Measurements from ENCODE around the gene CLN6.
"Not testable (repeated sequence)": the region's sequence is repeated elsewhere in the genome, so short reads cannot be mapped to it uniquely, and the experiment has no call there.

Gene CLN6

DNA sequence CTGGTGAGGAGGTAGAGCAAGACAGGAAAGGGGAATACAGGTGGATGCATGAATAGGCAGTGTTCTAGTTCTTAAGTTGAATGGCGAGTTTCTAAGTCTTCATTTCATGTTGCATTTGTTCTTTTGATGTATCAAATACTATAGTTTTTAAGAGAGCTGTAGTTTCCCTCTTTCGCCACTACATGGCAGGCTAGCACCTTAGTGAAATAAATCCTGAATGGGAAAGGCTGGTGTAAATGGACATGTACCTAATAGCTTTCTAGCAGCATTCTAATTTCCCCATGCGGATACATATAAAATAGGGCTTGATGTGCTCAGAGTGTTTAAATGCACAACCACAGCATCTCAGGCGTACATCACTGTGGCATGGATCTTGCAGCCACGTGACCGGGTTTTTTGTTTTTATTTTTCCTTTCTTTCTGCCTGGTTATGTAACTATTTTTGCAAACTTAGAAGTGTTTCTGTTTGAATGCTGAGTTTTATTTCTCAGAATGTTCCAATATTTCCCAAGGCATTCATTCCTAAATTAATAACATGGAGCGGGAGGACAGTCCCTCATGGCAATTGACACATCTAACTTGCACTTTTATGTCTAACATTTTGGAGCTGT lies 23.5 kb upstream of the CLN6 start:
- DNase-seq = peak; percentile 36 to 88

DNA sequence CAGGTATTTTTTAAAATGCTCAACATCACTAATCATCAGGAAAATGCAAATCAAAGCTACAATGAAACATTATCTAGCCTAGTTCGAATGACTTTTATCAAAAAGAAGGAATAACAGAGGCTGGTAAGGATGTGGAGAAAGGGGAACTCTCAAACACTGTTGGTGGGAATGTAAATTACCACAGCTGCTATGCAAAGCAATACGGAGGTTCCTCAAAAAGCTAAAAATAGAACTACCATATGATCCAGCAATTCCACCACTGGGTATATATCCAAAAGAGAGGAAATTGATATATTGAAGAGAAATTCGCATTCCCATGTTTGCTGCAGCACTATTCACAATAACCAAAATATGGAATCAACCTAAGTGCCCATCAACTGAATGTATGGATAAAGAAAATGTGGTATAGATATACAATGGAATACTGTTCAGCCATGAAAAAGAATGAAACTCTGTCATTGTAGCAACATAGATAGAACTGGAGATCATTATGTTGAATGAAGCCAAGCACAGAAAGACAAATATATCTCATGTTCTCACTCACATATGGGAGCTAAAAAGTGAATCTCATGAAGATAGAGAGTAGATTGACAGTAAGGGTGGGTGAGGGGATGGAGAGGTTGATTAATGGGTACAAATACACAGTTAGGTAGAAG lies 19.7 kb upstream of the CLN6 start:
- no peak for DNase-seq

DNA sequence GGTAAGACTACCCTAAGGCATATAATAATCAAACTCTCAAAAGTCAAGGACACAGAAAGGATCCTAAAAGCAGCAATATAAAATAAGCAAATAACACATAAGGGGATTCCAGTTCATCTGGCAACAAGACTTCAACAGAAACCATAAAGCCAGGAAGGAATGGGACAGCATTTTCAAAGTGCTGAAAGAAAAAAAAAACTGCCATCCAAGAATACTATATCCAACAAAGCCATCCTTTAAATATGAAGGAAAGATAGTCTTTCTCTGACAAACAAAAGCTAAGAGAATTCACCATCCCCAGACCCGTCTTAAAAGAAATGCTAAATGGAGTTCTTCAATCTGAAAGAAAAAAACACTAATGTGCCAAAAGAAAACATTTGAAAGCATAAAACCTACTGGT lies 14.7 kb upstream of the CLN6 start:
- DNase-seq = no peak

GRCh38 chr15:68241088-68241935 lies 11.8 kb upstream of the CLN6 start:
- DNase-seq = no peak

DNA sequence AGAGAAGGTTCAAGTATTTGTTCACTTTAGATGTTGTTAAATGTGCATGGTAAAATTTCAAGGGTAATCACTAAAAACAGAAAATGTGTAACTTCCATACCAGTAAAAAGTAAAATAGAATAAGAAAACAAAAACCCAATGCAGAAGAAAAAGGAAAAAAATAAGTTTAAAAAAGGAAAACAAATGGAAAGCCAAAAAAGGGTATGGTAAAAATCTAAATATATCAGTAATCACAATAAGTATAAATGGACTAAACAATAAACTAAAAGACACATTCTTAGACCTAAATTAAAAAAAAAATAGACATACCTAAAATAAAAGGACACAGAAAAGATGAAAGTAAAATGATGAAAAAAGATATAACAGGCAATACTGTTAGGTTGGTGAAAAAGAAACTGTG lies 9.5 kb upstream of the CLN6 start:
- no peak for DNase-seq

DNA sequence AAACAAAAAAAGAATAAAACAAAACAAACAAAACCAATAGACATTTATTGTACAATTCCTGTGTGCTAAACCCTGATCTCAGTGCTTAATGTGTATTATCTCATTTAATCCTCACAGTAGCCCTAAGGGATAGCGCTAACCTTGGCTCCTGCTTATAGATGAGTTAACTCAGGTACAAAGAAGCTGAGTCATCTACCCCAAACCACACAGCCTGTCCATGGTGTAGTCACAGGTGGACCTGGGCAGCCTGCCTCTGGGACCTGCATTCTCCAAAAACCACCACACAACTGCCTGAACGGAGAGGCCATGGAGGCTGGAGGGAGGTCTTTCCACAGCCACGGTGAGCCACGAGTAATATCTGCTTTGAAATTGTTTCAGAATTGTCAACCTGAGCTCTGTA lies 5.5 kb upstream of the CLN6 start:
- no peak for DNase-seq

- not testable (repeated sequence) for DNase-seq
These were observed 5.0 kb upstream of the CLN6 start for GRCh38 chr15:68234520-68234919.

DNA sequence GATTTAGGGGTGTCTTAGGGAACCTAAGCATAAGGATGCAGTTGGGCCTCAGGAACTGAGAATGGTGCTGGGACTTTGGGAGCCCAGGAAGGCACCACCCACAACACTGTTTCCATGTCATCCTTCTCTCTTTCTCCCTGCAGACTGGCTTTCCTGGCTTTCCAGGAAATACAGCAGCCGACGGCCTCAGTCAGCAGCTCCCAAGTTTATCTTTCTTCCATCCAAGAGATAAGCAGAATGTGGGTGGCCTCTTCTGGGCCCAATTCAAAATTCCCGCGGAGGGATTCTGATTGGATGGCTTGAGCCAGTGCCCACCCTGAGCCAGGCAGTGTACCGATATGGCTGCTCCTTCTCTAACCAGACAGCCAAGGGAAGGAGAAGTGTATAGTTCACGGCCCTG lies 4.5 kb upstream of the CLN6 start:
- no peak for DNase-seq

DNA sequence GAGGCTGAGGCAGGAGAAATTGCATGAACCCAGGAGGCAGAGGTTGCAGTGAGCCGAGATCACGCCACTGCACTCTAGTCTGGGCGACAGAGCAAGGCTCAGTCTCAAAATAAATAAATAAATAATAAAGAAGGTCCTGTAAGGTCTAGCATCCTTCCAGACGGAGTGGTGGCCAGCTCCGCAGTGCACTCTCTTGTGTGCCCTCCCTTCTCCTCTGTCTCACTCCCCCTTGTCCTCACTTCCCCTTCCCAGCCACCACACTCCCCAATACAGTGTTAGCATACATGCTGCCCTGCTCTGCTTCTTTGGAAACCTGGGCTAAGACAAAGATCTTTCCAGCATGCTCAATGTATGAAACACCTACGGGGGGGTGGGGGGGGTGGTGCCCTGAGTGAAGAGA lies 3.4 kb upstream of the CLN6 start:
- DNase-seq = no peak

DNA sequence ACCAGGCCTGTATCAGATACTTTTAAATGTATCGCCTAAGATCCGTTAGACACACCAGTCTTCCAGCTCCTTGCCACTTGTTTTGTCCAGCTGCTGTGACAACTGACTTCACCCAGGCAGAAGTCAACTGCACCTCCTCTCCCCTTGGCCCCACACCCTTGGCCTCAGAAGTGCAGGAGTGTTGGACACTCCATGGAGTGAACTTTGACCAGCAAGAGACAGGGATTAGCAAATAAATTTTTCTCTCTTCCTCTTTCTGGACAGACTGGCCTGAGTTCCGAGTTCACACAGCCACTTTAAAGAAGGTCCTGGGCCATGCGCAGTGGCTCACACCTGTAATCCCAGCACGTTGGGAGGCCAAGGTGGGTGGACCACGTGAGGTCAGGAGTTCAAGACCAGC lies 2.9 kb upstream of the CLN6 start:
- DNase-seq = no peak

GRCh38 chr15:68231102-68231818 lies 1.7 kb upstream of the CLN6 start:
- no peak for DNase-seq

DNA sequence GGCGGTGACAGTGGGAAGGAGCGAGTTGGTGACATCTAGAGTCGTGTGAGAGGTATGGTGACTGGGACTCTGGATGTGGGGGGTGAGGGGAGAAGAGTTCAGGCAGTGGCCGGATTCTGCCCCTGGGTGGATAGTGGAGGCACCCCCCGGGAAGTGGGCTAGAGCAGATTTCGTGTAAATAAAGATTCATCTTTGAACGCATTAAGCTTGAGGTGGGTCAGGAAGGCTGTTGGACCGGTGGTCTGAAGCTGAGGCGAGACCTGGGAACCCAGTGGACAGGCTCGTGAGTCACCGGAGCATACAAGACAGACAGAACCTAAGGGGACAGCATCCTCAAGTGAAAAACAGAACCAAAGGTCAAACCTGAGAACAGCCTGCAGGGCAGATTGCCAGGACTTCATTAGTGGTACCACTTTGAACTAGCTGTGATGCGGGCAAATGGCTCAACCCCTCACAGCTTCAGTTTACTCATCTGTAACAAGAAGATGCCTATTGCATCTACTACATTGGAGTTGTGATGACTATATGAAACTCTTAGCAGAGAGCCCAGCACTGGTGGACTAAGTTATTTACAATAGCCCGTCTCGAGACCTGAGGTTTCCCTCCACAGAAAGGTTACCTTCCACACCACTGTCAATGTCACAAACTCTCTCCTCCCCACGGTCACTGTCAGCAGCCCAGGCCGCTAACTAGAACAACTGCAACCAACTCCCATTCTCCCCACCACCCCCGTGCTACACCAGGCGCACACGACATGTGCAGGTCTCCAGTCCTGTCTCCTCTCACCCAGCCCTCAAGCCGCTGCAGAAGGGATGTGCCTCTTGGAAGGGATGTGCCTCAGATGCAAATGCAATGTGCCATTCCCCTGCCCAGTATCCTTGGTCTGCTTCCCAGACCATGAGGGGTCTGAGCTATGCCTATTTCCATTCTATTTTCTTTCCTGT lies 901 bp upstream of the CLN6 start:
- DNase-seq = no peak

- no peak for DNase-seq
These were observed 550 bp downstream of the CLN6 start for GRCh38 chr15:68228971-68229385.

DNA sequence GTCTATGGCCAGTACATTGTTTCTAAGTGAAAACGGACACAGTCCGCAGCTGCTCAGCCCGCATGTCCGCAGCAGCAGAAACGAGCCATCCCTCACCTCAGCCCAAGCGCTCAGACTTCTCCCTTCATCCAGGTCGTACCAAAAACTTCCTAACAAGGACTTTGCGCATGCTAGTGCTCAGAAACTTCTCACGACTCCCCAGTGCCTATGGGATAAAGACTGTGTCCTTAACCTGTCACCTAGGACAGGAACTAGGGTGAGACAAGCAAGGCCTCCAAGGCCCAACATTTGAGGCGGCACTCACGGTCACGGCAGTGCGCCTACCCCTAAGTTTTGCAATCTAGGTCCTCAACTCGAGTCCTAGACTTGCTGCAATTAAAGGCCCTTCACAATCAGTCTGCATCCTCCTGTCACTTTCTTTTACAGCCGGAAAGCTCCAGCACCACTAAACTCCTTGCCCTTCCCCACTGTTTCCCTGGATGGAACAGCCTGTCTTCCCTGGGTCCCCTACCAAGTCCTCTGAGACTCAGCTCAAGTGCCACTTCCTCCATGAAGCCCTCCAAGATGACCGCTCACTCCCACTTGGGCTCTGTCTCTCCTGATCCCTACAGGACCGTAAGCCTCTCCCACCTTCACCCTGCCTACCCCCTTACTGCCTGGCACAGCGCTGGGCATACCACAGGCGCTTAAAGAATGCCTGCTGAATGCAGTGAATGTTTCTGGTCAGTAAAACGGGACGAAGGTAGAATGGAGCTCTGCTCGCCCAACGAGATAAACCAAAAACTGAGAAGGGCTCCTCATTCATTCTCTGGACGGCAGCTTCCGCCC lies 1.2 kb downstream of the CLN6 start:
- DNase-seq = no peak

- no peak for DNase-seq
These were observed 1.8 kb downstream of the CLN6 start for GRCh38 chr15:68227643-68228142.

DNA sequence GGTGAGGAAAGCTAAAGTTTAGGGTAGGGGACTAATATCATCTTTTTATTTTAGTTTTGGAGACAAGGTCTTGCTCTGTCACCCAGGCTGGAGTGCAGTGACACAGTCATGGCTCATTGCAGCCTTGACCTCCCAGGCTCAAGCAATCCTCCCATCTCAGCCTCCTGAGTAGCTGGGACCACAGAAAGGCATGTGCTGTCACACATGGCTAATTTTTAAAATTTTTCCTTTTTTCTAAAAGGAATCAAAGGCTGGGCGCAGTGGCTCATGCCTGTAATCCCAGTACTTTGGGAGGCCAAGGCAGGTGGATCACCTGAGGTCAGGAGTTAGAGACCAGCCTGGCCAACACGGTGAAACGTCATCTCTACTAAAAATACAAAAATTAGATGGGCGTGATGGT lies 4.1 kb downstream of the CLN6 start:
- not testable (repeated sequence) for DNase-seq

GRCh38 chr15:68224546-68225250 lies 4.8 kb downstream of the CLN6 start:
- no peak for DNase-seq

- DNase-seq = no peak
These were observed 5.4 kb downstream of the CLN6 start for GRCh38 chr15:68224108-68224507.

DNA sequence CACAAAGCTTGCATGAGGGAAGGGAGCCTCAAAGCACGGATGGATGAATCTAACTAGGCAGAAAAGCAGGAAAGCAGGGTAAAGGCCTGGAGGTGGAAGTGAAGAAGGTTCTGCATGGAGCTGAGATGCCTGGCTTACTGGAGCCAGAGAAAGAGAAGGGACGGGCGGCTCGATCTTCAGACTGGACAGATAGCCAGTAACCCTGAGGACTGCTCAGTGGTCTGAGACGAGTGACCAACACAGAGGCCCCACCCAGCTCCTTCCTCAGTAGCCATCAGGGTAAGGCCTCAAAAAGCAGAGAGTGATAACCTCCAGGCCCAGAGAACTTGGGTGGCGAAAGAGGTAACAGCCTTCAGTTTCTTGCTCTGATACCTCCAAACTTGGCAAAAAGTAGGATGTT lies 6.4 kb downstream of the CLN6 start:
- no peak for DNase-seq

DNA sequence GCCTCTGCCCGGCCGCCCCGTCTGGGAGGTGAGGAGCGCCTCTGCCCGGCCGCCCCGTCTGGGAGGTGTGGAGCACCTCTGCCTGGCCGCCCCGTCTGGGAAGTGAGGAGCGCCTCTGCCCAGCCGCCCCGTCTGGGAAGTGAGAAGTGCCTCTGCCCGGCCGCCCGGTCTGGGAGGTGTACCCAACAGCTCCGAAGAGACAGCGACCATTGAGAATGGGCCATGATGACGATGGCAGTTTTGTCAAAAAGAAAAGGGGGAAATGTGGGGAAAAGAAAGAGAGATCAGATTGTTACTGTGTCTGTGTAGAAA lies 7.1 kb downstream of the CLN6 start:
- not testable (repeated sequence) for DNase-seq

Data from SW 1271 (cell line).